ENCODE measurements around the gene PDE4B.

Gene PDE4B

DNA sequence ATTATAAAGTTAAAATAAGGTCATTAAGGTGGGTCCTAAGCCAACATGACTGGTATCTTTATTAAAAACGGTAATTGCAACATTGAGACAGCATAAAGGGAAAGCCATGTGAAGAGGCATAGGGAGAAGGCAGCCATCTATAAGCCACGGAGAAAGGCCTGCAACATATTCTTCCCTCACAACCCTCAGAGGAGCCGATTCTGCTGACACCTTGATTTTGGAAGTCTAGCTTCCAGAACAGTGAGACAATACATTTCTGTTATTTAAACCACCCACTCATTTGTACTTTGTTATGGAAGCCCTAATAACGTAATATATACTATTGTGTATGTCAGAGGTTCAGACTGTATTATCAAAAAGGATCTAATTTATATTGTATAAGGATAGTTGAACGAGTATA is 190.8 kb downstream of the PDE4B start:
- no peaks in the 10 kb centered on the region for H3F3A ChIP-seq (ENCODE audit: insufficient read depth, low read length)
- TF ChIP-seq EZH2 (IDR thresholded peaks at IDR 0.05; ENCODE audit: borderline replicate concordance, low read length): no peak
- TF ChIP-seq, protein P1, sequence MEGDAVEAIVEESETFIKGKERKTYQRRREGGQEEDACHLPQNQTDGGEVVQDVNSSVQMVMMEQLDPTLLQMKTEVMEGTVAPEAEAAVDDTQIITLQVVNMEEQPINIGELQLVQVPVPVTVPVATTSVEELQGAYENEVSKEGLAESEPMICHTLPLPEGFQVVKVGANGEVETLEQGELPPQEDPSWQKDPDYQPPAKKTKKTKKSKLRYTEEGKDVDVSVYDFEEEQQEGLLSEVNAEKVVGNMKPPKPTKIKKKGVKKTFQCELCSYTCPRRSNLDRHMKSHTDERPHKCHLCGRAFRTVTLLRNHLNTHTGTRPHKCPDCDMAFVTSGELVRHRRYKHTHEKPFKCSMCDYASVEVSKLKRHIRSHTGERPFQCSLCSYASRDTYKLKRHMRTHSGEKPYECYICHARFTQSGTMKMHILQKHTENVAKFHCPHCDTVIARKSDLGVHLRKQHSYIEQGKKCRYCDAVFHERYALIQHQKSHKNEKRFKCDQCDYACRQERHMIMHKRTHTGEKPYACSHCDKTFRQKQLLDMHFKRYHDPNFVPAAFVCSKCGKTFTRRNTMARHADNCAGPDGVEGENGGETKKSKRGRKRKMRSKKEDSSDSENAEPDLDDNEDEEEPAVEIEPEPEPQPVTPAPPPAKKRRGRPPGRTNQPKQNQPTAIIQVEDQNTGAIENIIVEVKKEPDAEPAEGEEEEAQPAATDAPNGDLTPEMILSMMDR (IDR thresholded peaks at IDR 0.05; ENCODE audit: low read length): no peak
- H4K20me1 ChIP-seq (ENCODE audit: insufficient read depth, low read length): no peaks in the 10 kb centered on the region
- no peaks in the 10 kb centered on the region for H3K27me3 ChIP-seq (ENCODE audit: insufficient read depth, low read length)
- H3K9me2 ChIP-seq (ENCODE audit: low read depth, low read length): no peaks in the 10 kb centered on the region
- no peak overlapping the region for H3K9ac ChIP-seq (ENCODE audit: low read length)
- H2AFZ ChIP-seq (ENCODE audit: low read length): no peak overlapping the region
- peaks cover 5% of the 10 kb centered on the region for H3K4me1 ChIP-seq (ENCODE audit: insufficient read depth, low read length, severe bottlenecking)
- no peak overlapping the region for H3K4me2 ChIP-seq (ENCODE audit: low read length)
- no peaks in the 10 kb centered on the region for H3K36me3 ChIP-seq (ENCODE audit: insufficient read depth, low read length)
- no peak overlapping the region for H3K4me3 ChIP-seq (ENCODE audit: low read depth, low read length, poor library complexity, severe bottlenecking)
- H3K79me2 ChIP-seq (ENCODE audit: insufficient read depth, low read length): no peaks in the 10 kb centered on the region
- no peaks in the 10 kb centered on the region for H3K9me3 ChIP-seq (ENCODE audit: low read length)
- H3K27ac ChIP-seq (ENCODE audit: low read depth, low read length, poor library complexity, severe bottlenecking): no peak overlapping the region

DNA sequence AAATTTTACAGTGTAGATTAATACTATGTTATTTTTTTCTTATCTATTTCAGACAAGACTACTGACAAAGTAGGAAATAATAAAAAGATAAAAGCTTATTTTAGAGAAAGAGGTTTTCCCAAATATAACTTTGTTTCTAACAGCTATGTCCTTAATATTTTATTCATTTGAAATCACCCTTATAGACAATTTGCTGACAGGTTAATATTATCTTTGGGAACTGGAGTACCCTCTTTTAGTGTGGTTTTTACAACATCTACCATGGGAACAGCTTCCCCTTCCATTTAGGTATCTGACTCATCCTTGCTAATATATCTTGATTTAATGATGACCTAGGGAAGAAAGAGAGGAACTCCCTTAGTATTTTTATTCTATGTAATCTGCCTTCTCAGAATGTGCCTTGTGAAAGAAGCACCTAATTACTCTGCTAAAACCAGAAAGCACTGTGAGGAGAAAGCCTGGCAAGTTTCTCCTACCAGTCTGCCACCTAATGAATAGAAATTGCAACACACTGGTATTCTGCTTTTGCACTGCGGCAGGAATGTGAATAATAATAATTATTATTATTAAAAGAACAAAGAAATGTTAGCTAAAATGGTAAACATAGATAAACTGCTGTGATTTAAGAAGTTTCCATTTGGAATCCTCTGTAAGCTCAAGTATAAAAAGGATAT is 192.8 kb downstream of the PDE4B start:
- no peak overlapping the region for H3K9ac ChIP-seq (ENCODE audit: low read length)
- H2AFZ ChIP-seq (ENCODE audit: low read length): no peak overlapping the region
- H3K27ac ChIP-seq (ENCODE audit: low read depth, low read length, poor library complexity, severe bottlenecking): no peak overlapping the region
- H4K20me1 ChIP-seq (ENCODE audit: insufficient read depth, low read length): no peaks in the 10 kb centered on the region
- H3K79me2 ChIP-seq (ENCODE audit: insufficient read depth, low read length): no peaks in the 10 kb centered on the region
- no peak overlapping the region for H3K4me2 ChIP-seq (ENCODE audit: low read length)
- H3K27me3 ChIP-seq (ENCODE audit: insufficient read depth, low read length): no peaks in the 10 kb centered on the region
- H3K4me3 ChIP-seq (ENCODE audit: low read depth, low read length, poor library complexity, severe bottlenecking): no peak overlapping the region
- TF ChIP-seq, protein P1 (IDR thresholded peaks at IDR 0.05; ENCODE audit: low read length): no peak
- TF ChIP-seq EZH2 (IDR thresholded peaks at IDR 0.05; ENCODE audit: borderline replicate concordance, low read length): no peak
- peaks cover 9% of the 10 kb centered on the region for H3K4me1 ChIP-seq (ENCODE audit: insufficient read depth, low read length, severe bottlenecking)
- no peaks in the 10 kb centered on the region for H3F3A ChIP-seq (ENCODE audit: insufficient read depth, low read length)
- H3K9me3 ChIP-seq (ENCODE audit: low read length): no peaks in the 10 kb centered on the region
- no peaks in the 10 kb centered on the region for H3K36me3 ChIP-seq (ENCODE audit: insufficient read depth, low read length)
- H3K9me2 ChIP-seq (ENCODE audit: low read depth, low read length): no peaks in the 10 kb centered on the region

DNA sequence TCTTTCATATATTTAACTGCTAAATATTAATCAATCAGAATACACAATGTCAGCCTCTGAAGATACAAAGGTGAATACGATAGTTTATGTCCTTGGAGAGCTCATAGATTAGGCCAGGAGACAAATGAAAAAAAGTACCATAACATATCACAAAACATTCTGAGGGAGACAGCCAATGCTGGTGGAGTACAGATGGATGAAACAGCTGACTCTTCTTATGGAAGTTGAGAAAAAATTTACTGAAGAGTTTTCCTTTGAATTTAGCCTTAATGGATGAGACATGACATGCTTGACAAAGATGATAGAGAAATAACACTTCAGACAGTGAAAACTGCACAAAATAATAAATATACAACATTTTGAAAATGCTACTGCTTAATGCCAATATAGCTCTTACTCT is 193.5 kb downstream of the PDE4B start:
- no peak overlapping the region for H2AFZ ChIP-seq (ENCODE audit: low read length)
- no peak overlapping the region for H3K9ac ChIP-seq (ENCODE audit: low read length)
- H3K79me2 ChIP-seq (ENCODE audit: insufficient read depth, low read length): no peaks in the 10 kb centered on the region
- H3K36me3 ChIP-seq (ENCODE audit: insufficient read depth, low read length): no peaks in the 10 kb centered on the region
- no peaks in the 10 kb centered on the region for H3K9me3 ChIP-seq (ENCODE audit: low read length)
- no peak overlapping the region for H3K4me2 ChIP-seq (ENCODE audit: low read length)
- peaks cover 15% of the 10 kb centered on the region for H3K4me1 ChIP-seq (ENCODE audit: insufficient read depth, low read length, severe bottlenecking)
- no peak overlapping the region for H3K4me3 ChIP-seq (ENCODE audit: low read depth, low read length, poor library complexity, severe bottlenecking)
- no peaks in the 10 kb centered on the region for H3K27me3 ChIP-seq (ENCODE audit: insufficient read depth, low read length)
- no peak for TF ChIP-seq EZH2 (IDR thresholded peaks at IDR 0.05; ENCODE audit: borderline replicate concordance, low read length)
- TF ChIP-seq, protein P1 (IDR thresholded peaks at IDR 0.05; ENCODE audit: low read length): no peak
- H3F3A ChIP-seq (ENCODE audit: insufficient read depth, low read length): no peaks in the 10 kb centered on the region
- no peaks in the 10 kb centered on the region for H3K9me2 ChIP-seq (ENCODE audit: low read depth, low read length)
- H4K20me1 ChIP-seq (ENCODE audit: insufficient read depth, low read length): no peaks in the 10 kb centered on the region
- no peak overlapping the region for H3K27ac ChIP-seq (ENCODE audit: low read depth, low read length, poor library complexity, severe bottlenecking)
